Tibial nerve (tissue), 4 donors: ENCODE measurements around the gene PLEKHA7. TPM values are rescaled to one million over a fixed set of nuclear protein-coding genes. Genes with fewer than 3 reads are reported as not detected.

ENCODE experiments used
- DNase-seq, 2 donors: peaks; one replicate each; pipeline ENCODE4 v3.0.0-alpha.2; 2019; ENCODE audit warnings: low spot score in 2 of 2
- H3K27ac ChIP-seq, 4 donors: fragments of 200-600 bp; sonication (generic) in 3 of 4; one replicate each; pipeline ENCODE4 v1.5.1; 2017 to 2019; ENCODE audit warnings: mild to moderate bottlenecking in 1 of 4
- H3K27me3 ChIP-seq, 2 donors: fragments of 200-600 bp; sonication (generic) in 1 of 2; one replicate each; pipeline versions ENCODE4 v1.5.1 to v1.6.0; 2017 to 2019
- H3K36me3 ChIP-seq, 3 donors: fragments of 200-600 bp; sonication (generic); one replicate each; pipeline ENCODE4 v1.5.1; 2018 to 2019
- H3K4me1 ChIP-seq, 4 donors: fragments of 200-600 bp; sonication (generic) in 3 of 4; one replicate each; pipeline ENCODE4 v1.5.1; 2017 to 2019
- H3K4me3 ChIP-seq, 4 donors: fragments of 200-600 bp; sonication (generic) in 3 of 4; one replicate each; pipeline ENCODE4 v1.5.1; 2017 to 2019; ENCODE audit warnings: mild to moderate bottlenecking in 1 of 4, moderate library complexity in 1 of 4
- H3K9me3 ChIP-seq, 4 donors: fragments of 200-600 bp; sonication (generic) in 3 of 4; one replicate each; pipeline ENCODE4 v1.5.1; 2017 to 2019
- EP300 ChIP-seq, 2 donors: sonication (generic); formaldehyde crosslinking; IDR thresholded peaks; one replicate each; pipeline ENCODE4 v1.6.1; 2017; ENCODE audit warnings: antibody characterized with exemption in 2 of 2, mild to moderate bottlenecking in 1 of 2
- POLR2A ChIP-seq, 2 donors: fragments of 450-650 bp; IDR thresholded peaks; one replicate each; pipeline ENCODE4 v1.6.1; 2017; ENCODE audit warnings: antibody characterized with exemption in 2 of 2, mild to moderate bottlenecking in 2 of 2, moderate library complexity in 2 of 2
- WGBS, 2 donors: methylation state at CpG; one replicate each; pipeline ENCODE4 v1.1.5; 2018; 5-methylcytosine and 5-hydroxymethylcytosine counted together
- total RNA-seq, 4 donors: library from RNA; depleted of rRNA; stranded (reverse); fragments of >200 nt; gene quantifications; one replicate each; pipeline ENCODE4 v1.1.0, GENCODE V29; 2016
- TF ChIP-seq, protein P1 (sequence below), 5 experiments: fragments of 200-600 bp in 3 of 5; fragments of 450-650 bp in 2 of 5; sonication (generic) in 3 of 5; IDR thresholded peaks; one replicate each; pipeline ENCODE4 v1.5.1; 2016 to 2019; ENCODE audit warnings: antibody characterized with exemption in 5 of 5, mild to moderate bottlenecking in 3 of 5, moderate library complexity in 2 of 5

Gene PLEKHA7
- total RNA-seq, 4 donors from 2014 or later: 41.6 to 56.7 (median 50.1) TPM

DNA sequence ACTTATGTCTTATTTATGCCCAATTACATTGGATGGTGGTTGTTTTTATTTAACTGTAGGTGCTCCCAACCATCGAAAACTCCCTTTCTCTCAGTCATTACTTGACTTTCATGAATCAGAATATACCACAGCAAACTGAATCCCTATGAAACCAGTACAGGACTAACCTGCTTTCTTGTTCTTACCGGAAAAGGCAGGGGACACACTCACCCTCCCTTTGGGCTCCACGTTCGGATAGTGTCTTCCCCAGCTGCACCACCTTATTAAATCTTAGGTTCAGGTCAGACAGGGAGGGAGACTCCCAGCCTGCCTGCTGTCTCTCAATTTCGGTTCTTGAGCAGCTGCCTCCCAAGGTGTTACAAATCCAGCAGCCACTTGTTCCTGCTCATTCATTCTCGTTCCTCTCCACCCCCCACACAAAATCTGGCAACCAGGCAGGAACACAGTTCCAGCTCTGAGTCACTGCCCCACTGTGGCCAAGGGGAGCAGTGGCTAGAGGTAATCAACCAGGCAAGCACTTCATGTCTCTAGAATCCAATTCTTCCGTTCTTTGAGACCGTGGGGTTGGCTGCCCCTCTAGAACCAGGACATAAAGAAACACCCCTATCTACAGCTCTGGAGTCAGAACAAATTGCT lies 133.0 kb downstream of the PLEKHA7 start:
- TF ChIP-seq, protein P1, sequence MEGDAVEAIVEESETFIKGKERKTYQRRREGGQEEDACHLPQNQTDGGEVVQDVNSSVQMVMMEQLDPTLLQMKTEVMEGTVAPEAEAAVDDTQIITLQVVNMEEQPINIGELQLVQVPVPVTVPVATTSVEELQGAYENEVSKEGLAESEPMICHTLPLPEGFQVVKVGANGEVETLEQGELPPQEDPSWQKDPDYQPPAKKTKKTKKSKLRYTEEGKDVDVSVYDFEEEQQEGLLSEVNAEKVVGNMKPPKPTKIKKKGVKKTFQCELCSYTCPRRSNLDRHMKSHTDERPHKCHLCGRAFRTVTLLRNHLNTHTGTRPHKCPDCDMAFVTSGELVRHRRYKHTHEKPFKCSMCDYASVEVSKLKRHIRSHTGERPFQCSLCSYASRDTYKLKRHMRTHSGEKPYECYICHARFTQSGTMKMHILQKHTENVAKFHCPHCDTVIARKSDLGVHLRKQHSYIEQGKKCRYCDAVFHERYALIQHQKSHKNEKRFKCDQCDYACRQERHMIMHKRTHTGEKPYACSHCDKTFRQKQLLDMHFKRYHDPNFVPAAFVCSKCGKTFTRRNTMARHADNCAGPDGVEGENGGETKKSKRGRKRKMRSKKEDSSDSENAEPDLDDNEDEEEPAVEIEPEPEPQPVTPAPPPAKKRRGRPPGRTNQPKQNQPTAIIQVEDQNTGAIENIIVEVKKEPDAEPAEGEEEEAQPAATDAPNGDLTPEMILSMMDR (IDR thresholded peaks at IDR 0.05): peak in 2 of 5 experiments; percentile 12 to 14
- no peak for TF ChIP-seq POLR2A (IDR thresholded peaks at IDR 0.05)
- TF ChIP-seq EP300 (IDR thresholded peaks at IDR 0.05): peak in 1 of 2 donors; percentile 18
- H3K27ac ChIP-seq: peak overlapping the region in 1 of 4 donors; percentile 61
- WGBS, 2 donors: 61 to 62% methylated on average over 8 of the region's 8 CpGs
- H3K4me1 ChIP-seq: peaks cover 0 to 44% (median 2%) of the 10 kb centered on the region in 4 donors
- no peaks in the 10 kb centered on the region for H3K9me3 ChIP-seq
- H3K27me3 ChIP-seq: no peaks in the 10 kb centered on the region
- no peaks in the 10 kb centered on the region for H3K36me3 ChIP-seq
- no peak overlapping the region for H3K4me3 ChIP-seq
- DNase-seq: no peak

- 88% methylated on average over 7 of the region's 7 CpGs for WGBS, 2 donors
- no peak overlapping the region for H3K4me3 ChIP-seq
- H3K27ac ChIP-seq: peak overlapping the region in 1 of 4 donors; percentile 61
- H3K27me3 ChIP-seq: no peaks in the 10 kb centered on the region
- peaks cover 0 to 51% (median 2%) of the 10 kb centered on the region in 4 donors for H3K4me1 ChIP-seq
- TF ChIP-seq, protein P1 (IDR thresholded peaks at IDR 0.05): no peak
- TF ChIP-seq POLR2A (IDR thresholded peaks at IDR 0.05) (no peak), EP300 (IDR thresholded peaks at IDR 0.05) (no peak)
- H3K9me3 ChIP-seq: no peaks in the 10 kb centered on the region
- no peaks in the 10 kb centered on the region for H3K36me3 ChIP-seq
- no peak for DNase-seq
These were observed 133.9 kb downstream of the PLEKHA7 start for GRCh38 chr11:16880184-16880801.

DNA sequence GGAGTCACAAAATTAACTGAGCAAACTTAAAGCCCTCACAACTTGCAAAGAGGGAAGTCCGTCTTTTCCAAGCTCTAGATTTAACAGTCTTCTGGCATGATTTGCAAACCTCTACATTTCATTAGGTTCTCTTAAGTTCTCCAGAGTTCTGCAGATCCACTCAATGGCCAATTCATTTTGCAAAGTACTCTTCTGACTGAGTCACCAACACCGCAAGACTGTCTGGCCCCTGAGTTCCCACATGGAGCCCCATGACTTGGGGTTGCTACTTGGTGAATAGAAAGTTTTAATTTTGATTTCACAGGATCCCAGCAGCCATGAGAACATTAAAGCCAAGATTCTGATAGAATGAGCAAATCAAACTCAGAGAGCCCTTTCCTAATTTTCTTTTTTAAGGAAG lies 134.5 kb downstream of the PLEKHA7 start:
- TF ChIP-seq EP300 (IDR thresholded peaks at IDR 0.05) (no peak), POLR2A (IDR thresholded peaks at IDR 0.05) (no peak)
- TF ChIP-seq, protein P1 (IDR thresholded peaks at IDR 0.05): no peak
- Histone ChIP-seq H3K36me3 (no peaks in the 10 kb centered on the region), H3K4me1 (peaks cover 0 to 51% (median 2%) of the 10 kb centered on the region in 4 donors), H3K27ac (peak overlapping the region in 1 of 4 donors; percentile 61), H3K4me3 (no peak overlapping the region), H3K27me3 (no peaks in the 10 kb centered on the region), H3K9me3 (no peaks in the 10 kb centered on the region)
- no peak for DNase-seq
- WGBS, 2 donors: 82 to 85% methylated on average over 2 of the region's 2 CpGs

DNA sequence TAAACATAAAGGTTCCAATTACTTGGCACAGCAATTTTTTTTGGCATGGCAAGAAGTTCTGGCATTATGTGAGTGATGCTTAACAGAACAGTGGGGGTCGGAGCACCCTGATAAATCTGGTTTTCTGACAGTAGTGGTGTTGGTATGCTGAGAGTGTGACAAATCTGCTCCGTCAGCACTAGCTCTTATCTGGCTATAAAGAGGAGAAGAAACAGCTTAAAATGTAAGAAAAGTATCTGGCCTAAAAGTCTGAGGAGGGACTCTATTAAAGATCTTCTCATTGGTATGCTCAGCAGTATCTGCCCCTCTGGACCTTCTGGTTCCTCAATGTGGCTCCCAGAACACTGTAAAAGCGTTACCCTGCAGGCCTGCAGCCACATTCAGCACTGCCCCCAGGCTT lies 137.4 kb downstream of the PLEKHA7 start:
- 71 to 82% methylated on average over 3 of the region's 3 CpGs for WGBS, 2 donors
- peak overlapping the region in 2 of 4 donors; percentile 4 to 33 for H3K27ac ChIP-seq
- no peaks in the 10 kb centered on the region for H3K36me3 ChIP-seq
- H3K9me3 ChIP-seq: no peaks in the 10 kb centered on the region
- no peaks in the 10 kb centered on the region for H3K27me3 ChIP-seq
- no peak overlapping the region for H3K4me3 ChIP-seq
- no peak for TF ChIP-seq EP300 (IDR thresholded peaks at IDR 0.05)
- no peak for TF ChIP-seq POLR2A (IDR thresholded peaks at IDR 0.05)
- TF ChIP-seq, protein P1 (IDR thresholded peaks at IDR 0.05): no peak
- no peak for DNase-seq
- peaks cover 0 to 38% (median 2%) of the 10 kb centered on the region in 4 donors for H3K4me1 ChIP-seq

- TF ChIP-seq POLR2A (IDR thresholded peaks at IDR 0.05) (no peak), EP300 (IDR thresholded peaks at IDR 0.05) (no peak)
- TF ChIP-seq, protein P1 (IDR thresholded peaks at IDR 0.05): no peak
- Histone ChIP-seq H3K27ac (peak overlapping the region in 1 of 4 donors; percentile 40), H3K9me3 (no peaks in the 10 kb centered on the region), H3K4me1 (peaks cover 0 to 36% (median 2%) of the 10 kb centered on the region in 4 donors), H3K4me3 (no peak overlapping the region), H3K36me3 (no peaks in the 10 kb centered on the region), H3K27me3 (no peaks in the 10 kb centered on the region)
- WGBS, 2 donors: 89 to 92% methylated on average over 5 of the region's 5 CpGs
- DNase-seq: no peak
These were observed 138.0 kb downstream of the PLEKHA7 start for GRCh38 chr11:16876053-16876752.
